HCT116 (cell line): ENCODE measurements around the gene WASL.

Experiments used
- CTCF ChIP-seq, 3 experiments: fragments of 200-600 bp in 1 of 3; sonication (generic) in 1 of 3; IDR thresholded peaks in 2 of 3; conservative IDR thresholded peaks in 1 of 3; 2 replicates each; pipeline ENCODE4 v1.5.1; 2012 to 2017; ENCODE audit warnings: low read depth in 2 of 3, low read length in 2 of 3, antibody characterized with exemption in 1 of 3, borderline replicate concordance in 1 of 3, control low read depth in 1 of 3, mild to moderate bottlenecking in 1 of 3, mixed read lengths in 1 of 3, mixed run types in 1 of 3, moderate library complexity in 1 of 3; ENCODE audit not compliant: insufficient read depth in 1 of 3
- EZH2 ChIP-seq: fragments of 200-600 bp; sonication (generic); IDR thresholded peaks from 2 replicates; pipeline ENCODE4 v1.6.1; 2017; ENCODE audit warnings: antibody characterized with exemption, mixed run types
- EZH2phosphoT487 ChIP-seq: fragments of 200-600 bp; IDR thresholded peaks from 2 replicates; pipeline ENCODE4 v1.6.1; 2018; ENCODE audit warnings: antibody characterized with exemption, borderline replicate concordance
- POLR2A ChIP-seq: IDR thresholded peaks from 2 replicates; pipeline ENCODE4 v1.7.0; 2011; ENCODE audit warnings: borderline replicate concordance; ENCODE audit not compliant: insufficient read depth, insufficient read length; ENCODE audit errors: extremely low read depth
- SP1 ChIP-seq: IDR thresholded peaks from 2 replicates; pipeline ENCODE4 v1.6.1; 2012; ENCODE audit warnings: low read depth
- ZBTB33 ChIP-seq: IDR thresholded peaks from 2 replicates; pipeline ENCODE4 v1.6.1; 2011; ENCODE audit warnings: mild to moderate bottlenecking, low read length, moderate library complexity; ENCODE audit not compliant: insufficient replicate concordance; ENCODE audit errors: extremely low read depth
- ZFX ChIP-seq: fragments of 450-650 bp; IDR thresholded peaks from 2 replicates; pipeline ENCODE4 v1.6.1; 2017

GRCh38 chr7:123718773-123719172, 30.0 kb downstream of the WASL start:
- TF ChIP-seq CTCF (IDR thresholded peaks at IDR 0.05 in 2 of 3, conservative IDR thresholded peaks at IDR 0.05 in 1 of 3; ENCODE audit: borderline replicate concordance in 1 of 3, insufficient read depth in 1 of 3, low read depth in 2 of 3, low read length in 2 of 3) (no peak), EZH2phosphoT487 (no peak), SP1 (no peak), POLR2A (no peak), ZFX (no peak), ZBTB33 (no peak), EZH2 (no peak)
